Measurements from ENCODE around the gene PRDM16.

GRCh38 chr1:3383679-3384078 lies 314.7 kb downstream of the PRDM16 start:
- TF ChIP-seq, protein P1, sequence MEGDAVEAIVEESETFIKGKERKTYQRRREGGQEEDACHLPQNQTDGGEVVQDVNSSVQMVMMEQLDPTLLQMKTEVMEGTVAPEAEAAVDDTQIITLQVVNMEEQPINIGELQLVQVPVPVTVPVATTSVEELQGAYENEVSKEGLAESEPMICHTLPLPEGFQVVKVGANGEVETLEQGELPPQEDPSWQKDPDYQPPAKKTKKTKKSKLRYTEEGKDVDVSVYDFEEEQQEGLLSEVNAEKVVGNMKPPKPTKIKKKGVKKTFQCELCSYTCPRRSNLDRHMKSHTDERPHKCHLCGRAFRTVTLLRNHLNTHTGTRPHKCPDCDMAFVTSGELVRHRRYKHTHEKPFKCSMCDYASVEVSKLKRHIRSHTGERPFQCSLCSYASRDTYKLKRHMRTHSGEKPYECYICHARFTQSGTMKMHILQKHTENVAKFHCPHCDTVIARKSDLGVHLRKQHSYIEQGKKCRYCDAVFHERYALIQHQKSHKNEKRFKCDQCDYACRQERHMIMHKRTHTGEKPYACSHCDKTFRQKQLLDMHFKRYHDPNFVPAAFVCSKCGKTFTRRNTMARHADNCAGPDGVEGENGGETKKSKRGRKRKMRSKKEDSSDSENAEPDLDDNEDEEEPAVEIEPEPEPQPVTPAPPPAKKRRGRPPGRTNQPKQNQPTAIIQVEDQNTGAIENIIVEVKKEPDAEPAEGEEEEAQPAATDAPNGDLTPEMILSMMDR (IDR thresholded peaks at IDR 0.05), result no peak
- TF ChIP-seq POLR2A (IDR thresholded peaks at IDR 0.05), result no peak
- TF ChIP-seq POLR2AphosphoS5 (IDR thresholded peaks at IDR 0.05), result no peak
- TF ChIP-seq EP300 (IDR thresholded peaks at IDR 0.05), result no peak
